HCT116 (cell line): ENCODE data around the gene OPALIN.

Experiments used
- CTCF ChIP-seq, 3 experiments: fragments of 200-600 bp in 1 of 3; sonication (generic) in 1 of 3; IDR thresholded peaks in 2 of 3; conservative IDR thresholded peaks in 1 of 3; 2 replicates each; pipeline ENCODE4 v1.5.1; 2012 to 2017; ENCODE audit warnings: low read depth in 2 of 3, low read length in 2 of 3, antibody characterized with exemption in 1 of 3, borderline replicate concordance in 1 of 3, control low read depth in 1 of 3, mild to moderate bottlenecking in 1 of 3, mixed read lengths in 1 of 3, mixed run types in 1 of 3, moderate library complexity in 1 of 3; ENCODE audit not compliant: insufficient read depth in 1 of 3
- EZH2 ChIP-seq: fragments of 200-600 bp; sonication (generic); IDR thresholded peaks from 2 replicates; pipeline ENCODE4 v1.6.1; 2017; ENCODE audit warnings: antibody characterized with exemption, mixed run types
- MAX ChIP-seq: IDR thresholded peaks from 2 replicates; pipeline ENCODE4 v1.6.1; 2012
- POLR2A ChIP-seq: IDR thresholded peaks from 2 replicates; pipeline ENCODE4 v1.7.0; 2011; ENCODE audit warnings: borderline replicate concordance; ENCODE audit not compliant: insufficient read depth, insufficient read length; ENCODE audit errors: extremely low read depth

- TF ChIP-seq EZH2 (no peak), CTCF (IDR thresholded peaks at IDR 0.05 in 2 of 3, conservative IDR thresholded peaks at IDR 0.05 in 1 of 3; ENCODE audit: borderline replicate concordance in 1 of 3, insufficient read depth in 1 of 3, low read depth in 2 of 3, low read length in 2 of 3) (no peak), MAX (no peak), POLR2A (no peak)
These were observed 19.1 kb upstream of the OPALIN start for GRCh38 chr10:96377816-96378294.
